AG10803 (cell line): ENCODE results near the gene PTPMT1.
A peak's percentile ranks its signal among the peaks of the same experiment; 100 is the strongest.

Experiments
- DNase-seq: peaks from one replicate; pipeline ENCODE4 v3.0.0; 2010; ENCODE audit warnings: low read depth
- H3K4me3 ChIP-seq: 2 replicates; pipeline ENCODE4 v1.5.1; 2011; ENCODE audit warnings: mild to moderate bottlenecking, low read length, control low read depth
- TF ChIP-seq, protein P1 (sequence below): conservative IDR thresholded peaks from 2 replicates; pipeline ENCODE4 v1.5.1; 2011; ENCODE audit warnings: mild to moderate bottlenecking, low read length, control low read depth, inconsistent platforms

Gene PTPMT1

DNA sequence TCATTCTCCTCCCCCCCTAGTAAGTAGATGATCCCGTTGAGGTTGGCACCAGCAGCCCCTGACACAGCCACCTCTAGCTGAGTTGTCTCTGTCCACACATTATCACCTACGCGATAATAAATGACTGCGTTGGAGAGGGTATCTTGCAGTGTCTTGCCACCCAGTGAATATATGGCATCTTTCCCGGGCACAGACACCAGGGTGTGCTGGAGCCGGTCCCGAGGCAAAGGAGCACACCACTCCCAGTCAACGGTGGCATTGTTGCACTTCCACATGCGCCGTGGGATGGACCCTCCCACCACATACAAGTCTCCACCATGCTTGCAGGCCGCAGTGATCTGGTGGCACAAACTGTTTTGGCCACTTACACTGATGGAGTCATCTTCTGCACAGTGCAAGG lies 7.9 kb downstream of the PTPMT1 start:
- no peak overlapping the region for H3K4me3 ChIP-seq
- no peak for DNase-seq

DNA sequence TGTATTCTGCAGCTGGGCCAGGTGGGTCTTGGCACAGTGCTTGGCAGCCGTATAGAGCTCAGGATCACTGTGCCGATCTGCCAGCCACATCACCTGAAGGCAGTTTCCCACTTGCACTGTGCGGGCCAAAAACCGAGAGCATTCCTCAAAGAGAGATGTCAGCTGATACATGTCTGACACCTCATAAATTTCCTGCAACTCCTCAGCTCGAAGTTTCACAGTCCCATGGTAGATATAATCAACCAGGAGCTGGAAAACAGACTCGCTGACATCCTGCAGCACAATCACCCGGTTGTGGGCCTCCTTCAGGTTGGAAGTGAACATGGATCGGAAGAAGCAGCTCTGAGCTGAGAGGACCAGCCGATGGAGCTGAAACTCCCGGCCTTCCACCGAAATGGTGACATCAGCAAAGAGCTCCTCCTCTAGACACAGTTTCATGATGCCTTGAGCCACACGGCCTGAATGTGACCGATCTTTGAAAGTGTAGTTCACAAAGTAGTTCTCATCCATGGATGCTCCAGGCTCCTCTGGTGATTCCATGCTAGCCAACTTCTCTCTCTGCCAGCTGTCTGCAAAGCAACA lies 12.2 kb downstream of the PTPMT1 start:
- DNase-seq = no peak
- H3K4me3 ChIP-seq = peak overlapping the region; percentile 97
- TF ChIP-seq, protein P1, sequence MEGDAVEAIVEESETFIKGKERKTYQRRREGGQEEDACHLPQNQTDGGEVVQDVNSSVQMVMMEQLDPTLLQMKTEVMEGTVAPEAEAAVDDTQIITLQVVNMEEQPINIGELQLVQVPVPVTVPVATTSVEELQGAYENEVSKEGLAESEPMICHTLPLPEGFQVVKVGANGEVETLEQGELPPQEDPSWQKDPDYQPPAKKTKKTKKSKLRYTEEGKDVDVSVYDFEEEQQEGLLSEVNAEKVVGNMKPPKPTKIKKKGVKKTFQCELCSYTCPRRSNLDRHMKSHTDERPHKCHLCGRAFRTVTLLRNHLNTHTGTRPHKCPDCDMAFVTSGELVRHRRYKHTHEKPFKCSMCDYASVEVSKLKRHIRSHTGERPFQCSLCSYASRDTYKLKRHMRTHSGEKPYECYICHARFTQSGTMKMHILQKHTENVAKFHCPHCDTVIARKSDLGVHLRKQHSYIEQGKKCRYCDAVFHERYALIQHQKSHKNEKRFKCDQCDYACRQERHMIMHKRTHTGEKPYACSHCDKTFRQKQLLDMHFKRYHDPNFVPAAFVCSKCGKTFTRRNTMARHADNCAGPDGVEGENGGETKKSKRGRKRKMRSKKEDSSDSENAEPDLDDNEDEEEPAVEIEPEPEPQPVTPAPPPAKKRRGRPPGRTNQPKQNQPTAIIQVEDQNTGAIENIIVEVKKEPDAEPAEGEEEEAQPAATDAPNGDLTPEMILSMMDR = no peak

More for the DNA sequence above, 7.9 kb downstream of the PTPMT1 start:
- TF ChIP-seq, protein P1 = no peak

DNA sequence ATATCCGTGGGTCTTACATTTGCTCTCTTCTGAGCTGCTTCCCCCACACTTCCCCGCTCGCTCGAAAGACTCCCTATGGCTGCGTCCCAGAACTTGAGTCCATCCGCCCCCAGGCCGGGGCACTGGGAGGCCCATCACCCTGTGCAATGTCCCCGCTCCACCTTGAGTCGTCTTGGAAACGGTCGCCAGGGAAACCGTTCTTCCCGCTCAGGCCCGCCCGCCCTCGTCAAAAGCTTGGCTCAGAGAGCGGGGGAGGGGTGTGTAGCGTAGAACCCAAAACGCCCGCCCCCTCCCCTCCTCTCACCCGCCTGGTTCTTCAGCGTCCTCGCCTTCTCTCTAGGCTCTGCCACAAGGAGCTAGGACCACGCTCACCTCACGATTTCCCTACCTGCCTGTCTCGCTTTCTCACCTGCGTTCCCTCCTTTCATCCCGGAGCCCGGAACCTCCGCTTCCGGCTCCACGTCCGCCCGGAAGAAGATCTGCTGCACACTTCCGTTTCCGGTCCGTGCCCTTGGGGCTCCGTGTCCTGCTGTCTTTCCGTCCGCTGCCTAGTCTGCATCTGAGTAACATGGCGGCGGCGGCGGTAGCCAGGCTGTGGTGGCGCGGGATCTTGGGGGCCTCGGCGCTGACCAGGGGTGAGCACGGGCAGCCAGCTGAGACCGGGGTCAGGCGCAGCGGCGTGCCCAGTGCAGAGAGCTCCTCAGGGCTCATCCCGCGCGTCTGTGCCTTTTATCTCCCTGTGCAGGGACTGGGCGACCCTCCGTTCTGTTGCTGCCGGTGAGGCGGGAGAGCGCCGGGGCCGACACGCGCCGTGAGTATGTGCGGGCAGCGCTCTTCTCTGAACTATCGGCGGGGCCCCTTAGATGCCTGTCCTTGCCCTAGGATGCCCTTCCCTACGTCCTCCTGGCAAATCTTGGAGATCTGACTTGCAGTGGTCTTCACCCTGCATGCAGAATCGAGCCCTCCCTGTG lies 13.4 kb downstream of the PTPMT1 start, which contains the start of the genes KBTBD4 and NDUFS3:
Gene KBTBD4 (minus strand): TSS at position 447 of the 971 bp plus-strand sequence. CDS start 19 bp downstream, at position 428.
Gene NDUFS3 (plus strand): TSS at position 551 of the 971 bp plus-strand sequence. CDS start 18 bp downstream, at position 569.
- DNase-seq = peak; percentile 85
- peak within 1 kb of the TSS; percentile 97 for H3K4me3 ChIP-seq
- TF ChIP-seq, protein P1 = no peak

DNA sequence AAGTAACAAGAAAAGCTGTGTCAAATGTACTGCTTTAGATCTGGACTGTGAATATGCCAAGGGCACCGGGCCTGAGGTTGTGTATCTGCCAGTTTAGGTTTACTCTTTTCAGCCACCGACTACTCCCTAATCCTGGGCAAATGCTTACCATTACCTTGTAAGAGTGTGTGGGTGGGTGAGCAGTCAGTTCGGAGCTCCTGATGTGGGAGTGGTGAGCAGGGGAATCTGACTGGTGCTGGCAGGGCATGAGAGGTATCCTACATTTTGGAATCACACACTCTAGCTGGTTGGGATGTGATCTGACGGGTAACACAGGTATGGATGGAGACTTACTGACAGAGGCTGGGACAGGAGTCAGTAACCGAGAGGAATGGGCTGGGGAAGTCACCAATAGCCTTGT lies 18.4 kb downstream of the PTPMT1 start:
- DNase-seq = no peak
- TF ChIP-seq, protein P1 = no peak

DNA sequence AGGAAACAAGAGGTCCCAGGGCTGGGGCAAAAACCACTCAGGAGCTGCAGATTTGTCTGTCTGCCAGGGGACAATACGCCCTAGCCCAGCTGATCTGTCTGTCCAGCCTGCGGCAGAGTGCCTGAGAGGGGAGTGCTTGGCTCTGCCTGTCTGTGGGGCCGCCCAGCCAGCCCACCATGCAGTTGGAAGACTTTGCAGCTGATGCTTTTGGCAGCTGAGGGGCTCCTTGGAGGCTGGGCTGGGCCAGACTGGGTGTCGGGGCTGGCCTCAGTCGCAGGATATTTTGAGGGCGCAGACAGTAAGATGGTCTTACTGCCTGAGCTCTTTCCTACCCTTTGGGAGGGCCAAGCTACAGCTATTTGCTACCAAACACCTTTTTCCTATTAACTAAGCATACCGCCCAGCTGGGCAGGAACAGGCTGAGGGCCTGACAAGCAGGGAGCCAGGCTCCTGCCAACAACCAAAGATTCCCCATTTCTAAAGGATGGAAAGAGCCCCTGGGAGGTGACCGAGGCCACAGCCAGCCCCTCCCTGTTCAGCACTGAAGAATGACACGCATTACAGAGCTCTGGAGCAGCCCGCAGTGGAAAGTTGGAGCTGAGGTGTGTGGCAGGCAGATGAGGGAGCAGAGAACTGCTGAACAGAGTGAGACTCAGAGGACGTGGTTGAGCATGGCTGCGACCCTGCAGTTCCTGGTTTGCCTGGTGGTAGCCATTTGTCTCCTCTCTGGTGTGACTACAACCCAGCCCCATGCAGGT lies 20.9 kb downstream of the PTPMT1 start, which contains the start of gene FAM180B:
Gene FAM180B (plus strand): TSS at position 581 of the 758 bp plus-strand sequence. CDS start 91 bp downstream, at position 672.
- TF ChIP-seq, protein P1 = no peak
- no peak within 1 kb of the TSS for H3K4me3 ChIP-seq
- DNase-seq = no peak

More for the DNA sequence above, 18.4 kb downstream of the PTPMT1 start:
- H3K4me3 ChIP-seq = no peak overlapping the region

DNA sequence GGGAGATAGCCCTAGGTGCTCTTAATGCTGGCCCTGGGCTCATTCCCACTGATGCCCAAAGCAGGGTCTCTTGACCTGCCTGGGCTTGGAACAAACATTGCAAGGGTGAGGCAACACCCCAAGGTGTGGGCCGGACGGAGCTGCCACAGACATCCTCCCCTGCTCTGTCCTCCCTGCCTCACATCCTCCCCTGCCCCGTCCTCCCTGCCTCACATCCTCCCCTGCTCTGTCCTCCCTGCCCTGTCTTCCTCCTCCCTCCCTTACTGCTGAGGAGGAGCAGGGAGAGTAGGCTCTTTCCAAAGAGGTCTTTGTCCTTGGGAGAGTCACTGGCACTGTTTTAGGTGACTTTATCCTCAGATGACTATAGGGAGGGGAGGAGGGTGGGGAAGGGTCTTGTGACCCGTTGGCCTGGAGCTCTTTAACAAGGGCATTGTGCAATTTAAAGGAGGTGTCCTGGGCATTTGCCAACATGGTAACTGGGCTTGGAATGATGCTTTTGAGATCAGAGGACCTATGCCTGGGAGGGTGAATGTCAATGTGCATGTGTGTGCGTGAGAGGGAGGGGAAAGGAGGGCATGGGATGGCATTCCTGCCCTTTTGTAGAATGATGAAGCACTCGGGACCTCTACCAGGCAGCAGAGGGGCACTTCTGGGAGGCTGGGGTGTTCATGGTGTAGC lies 21.8 kb downstream of the PTPMT1 start:
- DNase-seq = no peak
- TF ChIP-seq, protein P1 = no peak
- H3K4me3 ChIP-seq = no peak overlapping the region
